Duodenal mucosa (tissue), 2 donors: Measurements from ENCODE around the gene INO80D.
"Not testable (repeated sequence)": the region's sequence is repeated elsewhere in the genome, so short reads cannot be mapped to it uniquely, and the experiment has no call there.

Experiments used
- H3K27ac ChIP-seq: one replicate; pipeline ENCODE4 v1.7.0; 2013; ENCODE audit warnings: low read depth, low read length
- H3K27me3 ChIP-seq, 2 donors: one replicate each; pipeline ENCODE4 v1.7.0; 2013; ENCODE audit warnings: low read length in 2 of 2, control low read depth in 1 of 2; ENCODE audit not compliant: insufficient read depth in 2 of 2, control insufficient read depth in 1 of 2
- H3K36me3 ChIP-seq, 2 donors: one replicate each; pipeline ENCODE4 v1.7.0; 2013; ENCODE audit warnings: low read length in 2 of 2, control low read depth in 1 of 2; ENCODE audit not compliant: insufficient read depth in 2 of 2, control insufficient read depth in 1 of 2
- H3K4me1 ChIP-seq, 2 donors: one replicate each; pipeline ENCODE4 v1.7.0; 2013; ENCODE audit warnings: low read length in 2 of 2, control low read depth in 1 of 2; ENCODE audit not compliant: insufficient read depth in 2 of 2, control insufficient read depth in 1 of 2
- H3K4me3 ChIP-seq, 2 donors: one replicate each; pipeline ENCODE4 v1.7.0; 2013; ENCODE audit warnings: low read length in 2 of 2, low read depth in 1 of 2
- H3K9ac ChIP-seq, 2 donors: one replicate each; pipeline ENCODE4 v1.7.0; 2013; ENCODE audit warnings: low read length in 2 of 2, low read depth in 1 of 2
- H3K9me3 ChIP-seq, 2 donors: one replicate each; pipeline ENCODE4 v1.7.0; 2013; ENCODE audit warnings: low read length in 2 of 2, control low read depth in 1 of 2; ENCODE audit not compliant: control insufficient read depth in 1 of 2

Gene INO80D

GRCh38 chr2:206084439-206084869, 1.5 kb downstream of the INO80D start:
- Histone ChIP-seq H3K4me3 (peak overlapping the region; percentile 81 to 90), H3K4me1 (peaks cover 13 to 15% of the 10 kb centered on the region in 2 donors), H3K27me3 (no peaks in the 10 kb centered on the region), H3K9me3 (no peaks in the 10 kb centered on the region), H3K36me3 (no peaks in the 10 kb centered on the region), H3K9ac (peak overlapping the region; percentile 71 to 100), H3K27ac (peak overlapping the region; percentile 92)

GRCh38 chr2:206083602-206084438, 2.2 kb downstream of the INO80D start:
- H3K27ac ChIP-seq: peak overlapping the region; percentile 92
- H3K4me3 ChIP-seq: peak overlapping the region; percentile 81 to 90
- peak overlapping the region; percentile 71 to 100 for H3K9ac ChIP-seq
- H3K36me3 ChIP-seq: no peaks in the 10 kb centered on the region
- peaks cover 13 to 16% of the 10 kb centered on the region in 2 donors for H3K4me1 ChIP-seq
- no peaks in the 10 kb centered on the region for H3K27me3 ChIP-seq
- no peaks in the 10 kb centered on the region for H3K9me3 ChIP-seq

- no peak overlapping the region for H3K4me3 ChIP-seq
- no peak overlapping the region for H3K27ac ChIP-seq
- H3K27me3 ChIP-seq: no peaks in the 10 kb centered on the region
- no peaks in the 10 kb centered on the region for H3K9me3 ChIP-seq
- H3K9ac ChIP-seq: no peak overlapping the region
- H3K36me3 ChIP-seq: no peaks in the 10 kb centered on the region
- peaks cover 13 to 16% of the 10 kb centered on the region in 2 donors for H3K4me1 ChIP-seq
These were observed 3.6 kb downstream of the INO80D start for GRCh38 chr2:206082298-206082843.

GRCh38 chr2:206080927-206081326, 5.0 kb downstream of the INO80D start:
- Histone ChIP-seq H3K4me1 (peaks cover 13 to 19% of the 10 kb centered on the region in 2 donors), H3K4me3 (no peak overlapping the region), H3K27me3 (no peaks in the 10 kb centered on the region), H3K9ac (no peak overlapping the region), H3K9me3 (no peaks in the 10 kb centered on the region), H3K36me3 (no peaks in the 10 kb centered on the region), H3K27ac (no peak overlapping the region)

GRCh38 chr2:206079699-206080465, 6.1 kb downstream of the INO80D start:
- no peaks in the 10 kb centered on the region for H3K9me3 ChIP-seq
- no peak overlapping the region for H3K9ac ChIP-seq
- no peaks in the 10 kb centered on the region for H3K27me3 ChIP-seq
- no peak overlapping the region for H3K4me3 ChIP-seq
- H3K27ac ChIP-seq: no peak overlapping the region
- no peaks in the 10 kb centered on the region for H3K36me3 ChIP-seq
- H3K4me1 ChIP-seq: peaks cover 13 to 19% of the 10 kb centered on the region in 2 donors

GRCh38 chr2:206077879-206078278, 8.1 kb downstream of the INO80D start:
- not testable (repeated sequence) for H3K27ac ChIP-seq, H3K9ac ChIP-seq, H3K9me3 ChIP-seq, H3K36me3 ChIP-seq, H3K4me3 ChIP-seq, H3K27me3 ChIP-seq
- peaks cover 5 to 13% of the 10 kb centered on the region in 2 donors for H3K4me1 ChIP-seq

- Histone ChIP-seq H3K27ac (no peak overlapping the region), H3K9ac (no peak overlapping the region), H3K27me3 (no peaks in the 10 kb centered on the region), H3K36me3 (no peaks in the 10 kb centered on the region), H3K4me1 (peaks cover 4 to 15% of the 10 kb centered on the region in 2 donors), H3K9me3 (no peaks in the 10 kb centered on the region), H3K4me3 (no peak overlapping the region)
These were observed 10.9 kb downstream of the INO80D start for GRCh38 chr2:206075113-206075512.

GRCh38 chr2:206071807-206072206, 14.2 kb downstream of the INO80D start:
- H3K27ac ChIP-seq: no peak overlapping the region
- no peaks in the 10 kb centered on the region for H3K9me3 ChIP-seq

GRCh38 chr2:206069417-206069816, 16.6 kb downstream of the INO80D start:
- Histone ChIP-seq H3K4me1 (peaks cover 4 to 5% of the 10 kb centered on the region in 2 donors), H3K27ac (no peak overlapping the region), H3K4me3 (no peak overlapping the region), H3K36me3 (no peaks in the 10 kb centered on the region), H3K9me3 (no peaks in the 10 kb centered on the region), H3K27me3 (no peaks in the 10 kb centered on the region), H3K9ac (no peak overlapping the region)

More at GRCh38 chr2:206071807-206072206, 14.2 kb downstream of the INO80D start:
- Histone ChIP-seq H3K36me3 (no peaks in the 10 kb centered on the region), H3K9ac (no peak overlapping the region), H3K27me3 (no peaks in the 10 kb centered on the region), H3K4me1 (peaks cover 4 to 8% of the 10 kb centered on the region in 2 donors), H3K4me3 (no peak overlapping the region)

GRCh38 chr2:206068207-206068606, 17.8 kb downstream of the INO80D start:
- Histone ChIP-seq H3K4me3 (no peak overlapping the region), H3K9me3 (no peaks in the 10 kb centered on the region), H3K27ac (no peak overlapping the region), H3K4me1 (peaks cover 4 to 5% of the 10 kb centered on the region in 2 donors), H3K9ac (no peak overlapping the region), H3K27me3 (no peaks in the 10 kb centered on the region), H3K36me3 (peaks cover under 1 to 5% of the 10 kb centered on the region in 2 donors)
